Mesothelial cell of epicardium (in vitro differentiated cells): ENCODE results near the gene RNF212. TPM values are rescaled to one million over a fixed set of nuclear protein-coding genes. Genes with fewer than 3 reads are reported as not detected.

ENCODE experiments used
- DNase-seq, 2 experiments: peaks; one replicate each; pipeline ENCODE4 v3.0.0; 2021; ENCODE audit warnings: low spot score in 2 of 2; ENCODE audit not compliant: unreplicated experiment in 2 of 2
- H3K27ac Mint-ChIP-seq: 2 replicates; pipeline ENCODE4 v1.8.0; 2021; ENCODE audit warnings: mixed read lengths
- H3K27me3 Mint-ChIP-seq: 2 replicates; pipeline ENCODE4 v1.8.0; 2021; ENCODE audit warnings: low read depth, mixed read lengths
- H3K36me3 Mint-ChIP-seq: 2 replicates; pipeline ENCODE4 v1.8.0; 2021; ENCODE audit warnings: mixed read lengths
- H3K4me1 Mint-ChIP-seq: 2 replicates; pipeline ENCODE4 v1.8.0; 2021; ENCODE audit warnings: mixed read lengths
- H3K4me3 Mint-ChIP-seq: 2 replicates; pipeline ENCODE4 v1.8.0; 2021; ENCODE audit warnings: mild to moderate bottlenecking, moderate library complexity, mixed read lengths
- H3K9me3 Mint-ChIP-seq: 2 replicates; pipeline ENCODE4 v1.8.0; 2021; ENCODE audit warnings: mixed read lengths
- total RNA-seq: library from RNA; stranded (reverse); gene quantifications from 3 replicates; pipeline ENCODE4 v1.2.1, GENCODE V29; 2021
- TF ChIP-seq, protein P1 (sequence below): fragments of 200-600 bp; sonication (generic); IDR thresholded peaks from one replicate; pipeline ENCODE4 v1.5.0; 2021; ENCODE audit warnings: antibody characterized with exemption; ENCODE audit not compliant: unreplicated experiment

RNF212 gene
- total RNA-seq, 1 donor from 2014 or later = 10.9 TPM

DNA sequence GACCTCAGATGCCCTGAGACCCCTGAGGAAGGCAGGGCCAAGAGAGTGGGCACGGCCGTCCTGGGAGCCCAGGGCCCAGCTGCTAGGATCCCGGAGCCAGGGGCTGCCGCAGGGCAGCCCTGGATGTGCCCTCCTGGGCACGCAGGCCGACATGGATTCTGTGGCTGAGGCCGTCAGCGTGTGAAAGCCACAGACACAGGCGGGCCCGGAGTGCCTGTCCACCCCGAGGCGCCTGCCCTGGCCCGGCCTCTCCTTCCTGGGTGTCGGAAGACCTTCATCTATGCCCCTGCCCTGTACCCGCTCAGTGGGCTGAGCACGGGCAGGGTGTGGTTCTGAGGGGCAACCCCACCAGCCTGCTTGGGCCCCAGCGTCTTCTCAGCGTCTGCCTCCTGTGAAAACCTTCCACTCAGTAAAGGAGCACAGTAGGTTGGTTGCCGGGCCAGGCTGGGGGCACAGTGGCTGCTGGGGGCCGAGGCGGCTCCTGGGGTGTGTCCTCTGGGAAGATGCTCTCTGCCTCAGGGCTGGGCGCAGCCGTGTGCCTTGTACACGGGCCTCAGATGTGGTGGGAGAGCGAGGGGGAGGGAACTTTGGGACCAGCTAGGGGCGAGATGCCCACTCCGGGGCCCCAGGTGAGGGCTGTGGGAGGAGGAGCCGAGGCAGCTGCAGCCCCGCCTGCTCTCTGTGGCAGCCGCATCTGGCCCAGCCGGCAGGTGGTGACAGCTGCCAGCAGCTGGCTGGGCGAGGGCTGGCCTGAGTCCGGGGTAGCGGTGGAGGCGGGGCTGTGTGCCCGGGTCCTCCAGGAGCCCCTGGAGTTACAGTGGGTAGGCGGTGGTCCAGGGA, 81.2 kb downstream of the RNF212 start:
- no peak overlapping the region for H3K27ac Mint-ChIP-seq
- H3K36me3 Mint-ChIP-seq = no peaks in the 10 kb centered on the region
- H3K4me3 Mint-ChIP-seq = no peak overlapping the region
- H3K27me3 Mint-ChIP-seq = no peaks in the 10 kb centered on the region
- no peak for DNase-seq
- TF ChIP-seq, protein P1, sequence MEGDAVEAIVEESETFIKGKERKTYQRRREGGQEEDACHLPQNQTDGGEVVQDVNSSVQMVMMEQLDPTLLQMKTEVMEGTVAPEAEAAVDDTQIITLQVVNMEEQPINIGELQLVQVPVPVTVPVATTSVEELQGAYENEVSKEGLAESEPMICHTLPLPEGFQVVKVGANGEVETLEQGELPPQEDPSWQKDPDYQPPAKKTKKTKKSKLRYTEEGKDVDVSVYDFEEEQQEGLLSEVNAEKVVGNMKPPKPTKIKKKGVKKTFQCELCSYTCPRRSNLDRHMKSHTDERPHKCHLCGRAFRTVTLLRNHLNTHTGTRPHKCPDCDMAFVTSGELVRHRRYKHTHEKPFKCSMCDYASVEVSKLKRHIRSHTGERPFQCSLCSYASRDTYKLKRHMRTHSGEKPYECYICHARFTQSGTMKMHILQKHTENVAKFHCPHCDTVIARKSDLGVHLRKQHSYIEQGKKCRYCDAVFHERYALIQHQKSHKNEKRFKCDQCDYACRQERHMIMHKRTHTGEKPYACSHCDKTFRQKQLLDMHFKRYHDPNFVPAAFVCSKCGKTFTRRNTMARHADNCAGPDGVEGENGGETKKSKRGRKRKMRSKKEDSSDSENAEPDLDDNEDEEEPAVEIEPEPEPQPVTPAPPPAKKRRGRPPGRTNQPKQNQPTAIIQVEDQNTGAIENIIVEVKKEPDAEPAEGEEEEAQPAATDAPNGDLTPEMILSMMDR = no peak
- H3K4me1 Mint-ChIP-seq = no peaks in the 10 kb centered on the region
- no peaks in the 10 kb centered on the region for H3K9me3 Mint-ChIP-seq

DNA sequence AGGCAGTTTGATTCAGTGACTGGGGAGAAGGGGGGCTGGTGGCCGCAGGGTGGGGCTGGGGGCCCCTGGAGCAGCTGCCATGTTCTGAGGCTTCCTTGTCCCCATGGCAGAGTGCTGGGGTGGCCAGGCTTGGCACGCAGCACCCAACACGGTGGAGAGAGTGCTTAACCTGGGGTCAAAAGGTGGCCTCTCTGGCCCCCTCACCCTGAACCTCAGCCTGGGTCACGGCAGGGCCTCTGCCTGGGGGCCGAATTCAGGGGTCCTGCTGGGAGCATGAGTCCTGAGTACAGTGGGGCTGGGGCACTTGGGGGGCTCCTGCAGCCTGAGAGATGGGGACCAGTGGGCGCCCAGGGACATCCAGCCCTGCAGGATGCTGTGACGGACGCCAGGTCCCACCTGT, 82.0 kb downstream of the RNF212 start:
- no peaks in the 10 kb centered on the region for H3K36me3 Mint-ChIP-seq

DNA sequence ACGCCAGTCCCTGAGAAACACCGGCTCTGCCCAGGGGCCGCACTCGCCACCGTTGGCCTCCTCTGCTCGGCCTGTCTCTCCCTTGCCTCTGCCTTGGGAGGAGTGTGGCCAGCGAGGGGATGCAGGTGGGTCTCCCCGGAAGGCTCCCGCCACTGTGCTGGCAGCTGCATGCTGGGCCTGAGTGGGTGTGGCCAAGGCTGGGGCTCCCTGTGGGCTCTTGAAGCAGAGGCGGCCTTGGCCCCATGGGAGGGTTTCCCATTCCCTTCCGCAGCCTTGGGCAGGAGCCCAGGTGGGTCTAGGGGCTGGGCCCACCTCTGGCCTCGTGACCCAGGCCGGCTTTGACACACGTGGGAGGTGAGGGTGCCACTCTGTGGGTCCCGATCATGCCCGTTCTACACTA, 82.8 kb downstream of the RNF212 start:
- TF ChIP-seq, protein P1 = no peak
- no peaks in the 10 kb centered on the region for H3K9me3 Mint-ChIP-seq
- H3K27ac Mint-ChIP-seq = no peak overlapping the region
- peaks cover under 1% of the 10 kb centered on the region for H3K36me3 Mint-ChIP-seq
- no peak for DNase-seq
- H3K4me3 Mint-ChIP-seq = no peak overlapping the region
- H3K4me1 Mint-ChIP-seq = no peaks in the 10 kb centered on the region
- H3K27me3 Mint-ChIP-seq = no peaks in the 10 kb centered on the region

More for the DNA sequence above, 82.0 kb downstream of the RNF212 start:
- no peak for DNase-seq
- no peak overlapping the region for H3K4me3 Mint-ChIP-seq
- H3K27me3 Mint-ChIP-seq = no peaks in the 10 kb centered on the region
- TF ChIP-seq, protein P1 = no peak
- H3K4me1 Mint-ChIP-seq = no peaks in the 10 kb centered on the region
- H3K9me3 Mint-ChIP-seq = no peaks in the 10 kb centered on the region
- H3K27ac Mint-ChIP-seq = no peak overlapping the region

DNA sequence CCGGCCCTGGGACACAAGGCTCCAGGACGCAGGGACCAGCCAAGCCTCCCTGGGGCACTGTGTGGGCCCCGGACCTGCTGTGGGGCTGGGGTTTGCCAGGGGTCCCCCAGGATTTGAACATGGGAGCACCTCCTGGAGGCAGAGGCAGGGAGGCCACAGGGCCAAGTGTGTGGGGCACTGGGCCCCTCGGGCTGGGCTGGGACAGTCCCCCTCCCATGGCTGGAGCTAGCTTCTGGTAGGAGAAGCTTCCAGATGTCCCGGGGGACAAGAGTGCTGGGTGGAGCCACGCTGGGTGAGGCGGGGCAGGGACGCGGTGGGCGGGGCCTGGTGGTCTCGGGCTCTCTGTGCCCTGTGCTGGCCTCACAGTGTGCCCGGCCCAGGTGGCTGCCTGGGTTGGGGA, 83.3 kb downstream of the RNF212 start:
- TF ChIP-seq, protein P1 = no peak
- Mint-ChIP-seq H3K36me3 (peaks cover 5% of the 10 kb centered on the region), H3K27me3 (no peaks in the 10 kb centered on the region), H3K4me1 (no peaks in the 10 kb centered on the region), H3K9me3 (no peaks in the 10 kb centered on the region), H3K27ac (no peak overlapping the region), H3K4me3 (no peak overlapping the region)
- no peak for DNase-seq

DNA sequence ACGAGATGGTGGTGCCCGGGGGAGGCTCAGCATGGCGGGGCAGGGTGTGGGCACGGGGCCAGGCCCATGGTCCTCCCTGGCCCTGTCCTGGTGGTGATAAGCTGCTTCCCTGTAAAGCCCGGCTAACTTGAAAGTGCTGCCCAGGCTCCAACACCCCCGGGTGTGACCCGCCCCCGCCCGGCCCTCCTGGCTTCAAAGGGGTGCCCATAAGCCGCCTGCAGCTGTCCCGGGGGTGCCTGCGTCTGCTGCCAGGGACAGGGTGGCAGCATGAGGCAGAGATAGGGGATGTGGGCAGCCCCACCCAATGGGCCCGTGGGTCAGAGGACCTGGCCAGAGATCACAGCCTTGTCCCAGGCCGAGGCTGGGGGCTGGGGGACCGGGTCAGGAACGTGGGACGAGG, 83.8 kb downstream of the RNF212 start:
- TF ChIP-seq, protein P1 = no peak
- Mint-ChIP-seq H3K27ac (no peak overlapping the region), H3K36me3 (peaks cover 6% of the 10 kb centered on the region), H3K9me3 (no peaks in the 10 kb centered on the region), H3K4me3 (no peak overlapping the region), H3K27me3 (no peaks in the 10 kb centered on the region), H3K4me1 (no peaks in the 10 kb centered on the region)
- DNase-seq = no peak
